Measurements from ENCODE around the gene TNRC18. TPM values are rescaled to one million over a fixed set of nuclear protein-coding genes. Genes with fewer than 3 reads are reported as not detected.
"Not testable (repeated sequence)": the region's sequence is repeated elsewhere in the genome, so short reads cannot be mapped to it uniquely, and the experiment has no call there.

Gene TNRC18
- polyA plus RNA-seq, 3 donors, result 0.64 to 49.9 (median 0.70) TPM

- no peak overlapping the region for H3K4me2 ChIP-seq (replicated peaks; ENCODE audit: extremely low read depth, low read length, poor library complexity, severe bottlenecking)
- no peaks in the 10 kb centered on the region for H4K20me1 ChIP-seq (ENCODE audit: insufficient read depth, low read length)
- peaks cover 2 to 7% of the 10 kb centered on the region in 2 donors for H3K4me1 ChIP-seq (ENCODE audit: control insufficient read depth in 1 of 2, insufficient read depth in 2 of 2, low read length in 2 of 2)
- 92% methylated on average over 8 of the region's 8 CpGs for WGBS (ENCODE audit: insufficient coverage)
- no peak overlapping the region for H3K9ac ChIP-seq (ENCODE audit: insufficient read depth, low read length, poor library complexity, severe bottlenecking)
- Mint-ChIP-seq H3K27me3 (ENCODE audit: low read depth in 3 of 3) (peaks cover 19 to 27% (median 21%) of the 10 kb centered on the region in 3 donors), H3K4me3 (no peak overlapping the region), H3K9me3 (peaks cover 8 to 23% (median 14%) of the 10 kb centered on the region in 7 donors), H3K27ac (no peak overlapping the region), H3K4me1 (peaks cover 4% of the 10 kb centered on the region), H3K36me3 (peaks cover 0 to 3% of the 10 kb centered on the region in 2 donors)
- H3K9me3 ChIP-seq (replicated peaks in 1 of 2; ENCODE audit: control insufficient read depth in 1 of 2, insufficient read depth in 1 of 2, low read length in 2 of 2), result peaks cover 11 to 15% of the 10 kb centered on the region in 2 donors
- no peak overlapping the region for H3K4me3 ChIP-seq (replicated peaks in 1 of 3; ENCODE audit: low read depth in 2 of 3, low read length in 3 of 3)
- DNase-seq, result no peak
- H3K27ac ChIP-seq (ENCODE audit: low read depth in 1 of 2, low read length in 2 of 2), result no peak overlapping the region
- peaks cover 0 to 15% of the 10 kb centered on the region in 2 donors for H3K27me3 ChIP-seq (ENCODE audit: control insufficient read depth in 2 of 2, insufficient read depth in 2 of 2, low read length in 2 of 2)
- no peak for TF ChIP-seq CTCF (IDR thresholded peaks at IDR 0.05)
- no peak overlapping the region for H2AFZ ChIP-seq (ENCODE audit: insufficient read depth, low read depth, low read length, poor library complexity, severe bottlenecking)
- no peaks in the 10 kb centered on the region for H3K79me2 ChIP-seq (ENCODE audit: insufficient read depth, low read length)
- intact Hi-C loops (cut with micrococcal nuclease), result no loop called here
- no peaks in the 10 kb centered on the region for H3K36me3 ChIP-seq (replicated peaks in 1 of 2; ENCODE audit: control insufficient read depth in 1 of 2, insufficient read depth in 2 of 2, low read length in 2 of 2)
Measured at GRCh38 chr7:5291301-5291700, 132.3 kb downstream of the TNRC18 start.

- no peak for DNase-seq
- Histone ChIP-seq H3K79me2 (ENCODE audit: insufficient read depth, low read length) (no peaks in the 10 kb centered on the region), H4K20me1 (ENCODE audit: insufficient read depth, low read length) (no peaks in the 10 kb centered on the region), H3K4me2 (replicated peaks; ENCODE audit: extremely low read depth, low read length, poor library complexity, severe bottlenecking) (no peak overlapping the region), H3K27ac (ENCODE audit: low read depth in 1 of 2, low read length in 2 of 2) (no peak overlapping the region), H3K36me3 (replicated peaks in 1 of 2; ENCODE audit: control insufficient read depth in 1 of 2, insufficient read depth in 2 of 2, low read length in 2 of 2) (no peaks in the 10 kb centered on the region), H3K9me3 (replicated peaks in 1 of 2; ENCODE audit: control insufficient read depth in 1 of 2, insufficient read depth in 1 of 2, low read length in 2 of 2) (peaks cover 2 to 4% of the 10 kb centered on the region in 2 donors), H3K4me3 (replicated peaks in 1 of 3; ENCODE audit: low read depth in 2 of 3, low read length in 3 of 3) (no peak overlapping the region), H3K4me1 (ENCODE audit: control insufficient read depth in 1 of 2, insufficient read depth in 2 of 2, low read length in 2 of 2) (no peaks in the 10 kb centered on the region), H3K9ac (ENCODE audit: insufficient read depth, low read length, poor library complexity, severe bottlenecking) (no peak overlapping the region), H3K27me3 (ENCODE audit: control insufficient read depth in 2 of 2, insufficient read depth in 2 of 2, low read length in 2 of 2) (peaks cover 0 to 7% of the 10 kb centered on the region in 2 donors), H2AFZ (ENCODE audit: insufficient read depth, low read depth, low read length, poor library complexity, severe bottlenecking) (no peak overlapping the region)
- peaks cover 5 to 21% (median 11%) of the 10 kb centered on the region in 3 donors for H3K27me3 Mint-ChIP-seq (ENCODE audit: low read depth in 3 of 3)
- intact Hi-C loops (cut with micrococcal nuclease), result no loop called here
- TF ChIP-seq CTCF (IDR thresholded peaks at IDR 0.05), result no peak
- no peak overlapping the region for H3K27ac Mint-ChIP-seq
- H3K4me3 Mint-ChIP-seq, result no peak overlapping the region
- H3K4me1 Mint-ChIP-seq, result no peaks in the 10 kb centered on the region
- H3K36me3 Mint-ChIP-seq, result peaks cover 0 to 1% of the 10 kb centered on the region in 2 donors
- H3K9me3 Mint-ChIP-seq, result peaks cover under 1 to 11% (median 5%) of the 10 kb centered on the region in 7 donors
- 94% methylated on average over 7 of the region's 7 CpGs for WGBS (ENCODE audit: insufficient coverage)
Measured at GRCh38 chr7:5289355-5289754, 134.3 kb downstream of the TNRC18 start.

GRCh38 chr7:5288560-5288959 is 135.1 kb downstream of the TNRC18 start:
- H2AFZ ChIP-seq (ENCODE audit: insufficient read depth, low read depth, low read length, poor library complexity, severe bottlenecking); intact Hi-C loops (cut with micrococcal nuclease); H3K4me1 Mint-ChIP-seq; H4K20me1 ChIP-seq (ENCODE audit: insufficient read depth, low read length); H3K79me2 ChIP-seq (ENCODE audit: insufficient read depth, low read length); H3K9ac ChIP-seq (ENCODE audit: insufficient read depth, low read length, poor library complexity, severe bottlenecking); H3K9me3 ChIP-seq (replicated peaks in 1 of 2; ENCODE audit: control insufficient read depth in 1 of 2, insufficient read depth in 1 of 2, low read length in 2 of 2); H3K27ac ChIP-seq (ENCODE audit: low read depth in 1 of 2, low read length in 2 of 2); H3K4me2 ChIP-seq (replicated peaks; ENCODE audit: extremely low read depth, low read length, poor library complexity, severe bottlenecking); H3K36me3 Mint-ChIP-seq; H3K4me3 Mint-ChIP-seq; H3K9me3 Mint-ChIP-seq; H3K36me3 ChIP-seq (replicated peaks in 1 of 2; ENCODE audit: control insufficient read depth in 1 of 2, insufficient read depth in 2 of 2, low read length in 2 of 2); H3K4me1 ChIP-seq (ENCODE audit: control insufficient read depth in 1 of 2, insufficient read depth in 2 of 2, low read length in 2 of 2); H3K27ac Mint-ChIP-seq; H3K4me3 ChIP-seq (replicated peaks in 1 of 3; ENCODE audit: low read depth in 2 of 3, low read length in 3 of 3); DNase-seq: not testable (repeated sequence)
- H3K27me3 Mint-ChIP-seq (ENCODE audit: low read depth in 3 of 3), result peaks cover 11 to 26% (median 18%) of the 10 kb centered on the region in 3 donors
- peaks cover 4 to 15% of the 10 kb centered on the region in 2 donors for H3K27me3 ChIP-seq (ENCODE audit: control insufficient read depth in 2 of 2, insufficient read depth in 2 of 2, low read length in 2 of 2)
- 80% methylated on average over 2 of the region's 8 CpGs for WGBS (ENCODE audit: insufficient coverage)

Data from CD14-positive monocyte (primary cell).